Neural progenitor cell (in vitro differentiated cells): ENCODE measurements around the gene SCARF2. TPM values are rescaled to one million over a fixed set of nuclear protein-coding genes. Genes with fewer than 3 reads are reported as not detected.

Experiments used
- DNase-seq: peaks from one replicate; pipeline ENCODE4 v3.0.0-alpha.2; 2016; ENCODE audit warnings: low spot score
- H2AFZ ChIP-seq: fragments of 200-600 bp; sonication (generic); replicated peaks from 2 replicates; pipeline ENCODE4 v1.6.1; 2016; ENCODE audit warnings: antibody characterized with exemption
- H3F3A ChIP-seq: fragments of 200-600 bp; sonication (generic); 2 replicates; pipeline ENCODE4 v1.6.1; 2016; ENCODE audit warnings: antibody characterized with exemption, low read depth
- H3K27ac ChIP-seq: fragments of 200-600 bp; sonication (generic); 2 replicates; pipeline ENCODE4 v1.5.1; 2016; ENCODE audit warnings: mild to moderate bottlenecking
- H3K27me3 ChIP-seq: fragments of 200-600 bp; sonication (generic); 2 replicates; pipeline ENCODE4 v1.6.1; 2016; ENCODE audit warnings: mild to moderate bottlenecking, moderate library complexity
- H3K36me3 ChIP-seq: fragments of 200-600 bp; sonication (generic); 2 replicates; pipeline ENCODE4 v1.5.1; 2016
- H3K4me1 ChIP-seq: fragments of 200-600 bp; sonication (generic); 2 replicates; pipeline ENCODE4 v1.6.1; 2016; ENCODE audit warnings: mixed run types
- H3K4me2 ChIP-seq: fragments of 200-600 bp; sonication (generic); 2 replicates; pipeline ENCODE4 v1.6.1; 2016
- H3K4me3 ChIP-seq: fragments of 200-600 bp; sonication (generic); 2 replicates; pipeline ENCODE4 v1.5.1; 2016
- H3K79me2 ChIP-seq: fragments of 200-600 bp; sonication (generic); 2 replicates; pipeline ENCODE4 v1.6.1; 2016; ENCODE audit warnings: low read depth
- H3K9ac ChIP-seq: fragments of 200-600 bp; sonication (generic); 2 replicates; pipeline ENCODE4 v1.6.1; 2016
- H3K9me3 ChIP-seq: fragments of 200-600 bp; sonication (generic); 2 replicates; pipeline ENCODE4 v1.5.1; 2016; ENCODE audit warnings: low read depth
- H4K20me1 ChIP-seq: fragments of 200-600 bp; sonication (generic); 2 replicates; pipeline ENCODE4 v1.6.1; 2016; ENCODE audit warnings: low read depth
- H3K27ac Mint-ChIP-seq: 3 replicates; pipeline ENCODE4 v1.8.0; 2021; ENCODE audit warnings: mixed read lengths
- H3K27me3 Mint-ChIP-seq: 2 replicates; pipeline ENCODE4 v1.8.0; 2022; ENCODE audit warnings: low read depth, mild to moderate bottlenecking, inconsistent platforms, moderate library complexity, mixed read lengths; ENCODE audit not compliant: insufficient read depth
- H3K36me3 Mint-ChIP-seq: 3 replicates; pipeline ENCODE4 v1.8.0; 2021; ENCODE audit warnings: mixed read lengths
- H3K4me1 Mint-ChIP-seq: 3 replicates; pipeline ENCODE4 v1.8.0; 2021; ENCODE audit warnings: mixed read lengths
- H3K4me3 Mint-ChIP-seq: 3 replicates; pipeline ENCODE4 v1.8.0; 2021; ENCODE audit warnings: mild to moderate bottlenecking, moderate library complexity, mixed read lengths
- H3K9me3 Mint-ChIP-seq: 3 replicates; pipeline ENCODE4 v1.8.0; 2020; ENCODE audit warnings: mixed read lengths
- EZH2 ChIP-seq: fragments of 200-600 bp; sonication (generic); IDR thresholded peaks from 2 replicates; pipeline ENCODE4 v1.6.1; 2017; ENCODE audit warnings: antibody characterized with exemption, mild to moderate bottlenecking, moderate library complexity
- EZH2phosphoT487 ChIP-seq: fragments of 200-600 bp; sonication (generic); IDR thresholded peaks from 2 replicates; pipeline ENCODE4 v1.6.1; 2017; ENCODE audit warnings: antibody characterized with exemption
- total RNA-seq: library from RNA; depleted of rRNA; stranded (reverse); fragments of >200 nt; gene quantifications from 2 replicates; pipeline ENCODE4 v1.2.3, GENCODE V29; 2015; ENCODE audit warnings: low replicate concordance
- TF ChIP-seq, protein P1 (sequence below): fragments of 200-600 bp; sonication (generic); IDR thresholded peaks from 2 replicates; pipeline ENCODE4 v1.5.1; 2017; ENCODE audit warnings: antibody characterized with exemption, mild to moderate bottlenecking

The SCARF2 gene
- total RNA-seq, 1 donor from 2014 or later = 0.22 TPM

- Histone ChIP-seq H3K36me3 (no peaks in the 10 kb centered on the region), H3K9me3 (no peaks in the 10 kb centered on the region), H3K4me1 (peaks cover under 1% of the 10 kb centered on the region), H3K27ac (no peak overlapping the region), H2AFZ (no peak overlapping the region), H4K20me1 (peaks cover 1% of the 10 kb centered on the region), H3K9ac (no peak overlapping the region), H3K4me3 (no peak overlapping the region), H3K4me2 (no peak overlapping the region), H3K79me2 (no peaks in the 10 kb centered on the region), H3K27me3 (no peaks in the 10 kb centered on the region), H3F3A (peaks cover under 1% of the 10 kb centered on the region)
- Mint-ChIP-seq H3K27ac (no peak overlapping the region), H3K36me3 (peaks cover 21% of the 10 kb centered on the region), H3K4me3 (no peak overlapping the region), H3K4me1 (peaks cover 4% of the 10 kb centered on the region), H3K9me3 (no peaks in the 10 kb centered on the region), H3K27me3 (peaks cover 4% of the 10 kb centered on the region)
- DNase-seq = no peak
- no peak for TF ChIP-seq EZH2
- TF ChIP-seq, protein P1, sequence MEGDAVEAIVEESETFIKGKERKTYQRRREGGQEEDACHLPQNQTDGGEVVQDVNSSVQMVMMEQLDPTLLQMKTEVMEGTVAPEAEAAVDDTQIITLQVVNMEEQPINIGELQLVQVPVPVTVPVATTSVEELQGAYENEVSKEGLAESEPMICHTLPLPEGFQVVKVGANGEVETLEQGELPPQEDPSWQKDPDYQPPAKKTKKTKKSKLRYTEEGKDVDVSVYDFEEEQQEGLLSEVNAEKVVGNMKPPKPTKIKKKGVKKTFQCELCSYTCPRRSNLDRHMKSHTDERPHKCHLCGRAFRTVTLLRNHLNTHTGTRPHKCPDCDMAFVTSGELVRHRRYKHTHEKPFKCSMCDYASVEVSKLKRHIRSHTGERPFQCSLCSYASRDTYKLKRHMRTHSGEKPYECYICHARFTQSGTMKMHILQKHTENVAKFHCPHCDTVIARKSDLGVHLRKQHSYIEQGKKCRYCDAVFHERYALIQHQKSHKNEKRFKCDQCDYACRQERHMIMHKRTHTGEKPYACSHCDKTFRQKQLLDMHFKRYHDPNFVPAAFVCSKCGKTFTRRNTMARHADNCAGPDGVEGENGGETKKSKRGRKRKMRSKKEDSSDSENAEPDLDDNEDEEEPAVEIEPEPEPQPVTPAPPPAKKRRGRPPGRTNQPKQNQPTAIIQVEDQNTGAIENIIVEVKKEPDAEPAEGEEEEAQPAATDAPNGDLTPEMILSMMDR = no peak
- no peak for TF ChIP-seq EZH2phosphoT487
Measured at GRCh38 chr22:20464912-20465758, 27.5 kb upstream of the SCARF2 start.

- Histone ChIP-seq H3K27me3 (no peaks in the 10 kb centered on the region), H3K4me1 (peaks cover 10% of the 10 kb centered on the region), H4K20me1 (peaks cover 4% of the 10 kb centered on the region), H3K36me3 (no peaks in the 10 kb centered on the region), H3K4me2 (no peak overlapping the region), H2AFZ (no peak overlapping the region), H3K27ac (no peak overlapping the region), H3K9me3 (no peaks in the 10 kb centered on the region), H3K79me2 (no peaks in the 10 kb centered on the region), H3K9ac (no peak overlapping the region), H3F3A (peaks cover 10% of the 10 kb centered on the region), H3K4me3 (no peak overlapping the region)
- no peak overlapping the region for H3K4me3 Mint-ChIP-seq
- H3K9me3 Mint-ChIP-seq = no peaks in the 10 kb centered on the region
- H3K27ac Mint-ChIP-seq = no peak overlapping the region
- DNase-seq = no peak
- TF ChIP-seq EZH2phosphoT487 (no peak), EZH2 (no peak)
- TF ChIP-seq, protein P1 = no peak
- H3K27me3 Mint-ChIP-seq = peaks cover 4% of the 10 kb centered on the region
- H3K36me3 Mint-ChIP-seq = peaks cover 25% of the 10 kb centered on the region
- peaks cover 14% of the 10 kb centered on the region for H3K4me1 Mint-ChIP-seq
Measured at GRCh38 chr22:20464096-20464614, 26.5 kb upstream of the SCARF2 start.

- no peak overlapping the region for H3K27ac ChIP-seq
- peaks cover 11% of the 10 kb centered on the region for H3F3A ChIP-seq
- H3K4me2 ChIP-seq = no peak overlapping the region
- H2AFZ ChIP-seq = no peak overlapping the region
- H3K27me3 Mint-ChIP-seq = peaks cover 4% of the 10 kb centered on the region
- no peaks in the 10 kb centered on the region for H3K27me3 ChIP-seq
- H3K9me3 ChIP-seq = no peaks in the 10 kb centered on the region
- no peak for DNase-seq
- H3K4me3 Mint-ChIP-seq = no peak overlapping the region
- TF ChIP-seq EZH2phosphoT487 (no peak), EZH2 (no peak)
- TF ChIP-seq, protein P1 = no peak
- no peaks in the 10 kb centered on the region for H3K36me3 ChIP-seq
- H3K9me3 Mint-ChIP-seq = no peaks in the 10 kb centered on the region
- H3K27ac Mint-ChIP-seq = no peak overlapping the region
- peaks cover 10% of the 10 kb centered on the region for H3K4me1 ChIP-seq
- H3K4me1 Mint-ChIP-seq = peaks cover 19% of the 10 kb centered on the region
- no peak overlapping the region for H3K9ac ChIP-seq
- no peak overlapping the region for H3K4me3 ChIP-seq
- peaks cover 24% of the 10 kb centered on the region for H3K36me3 Mint-ChIP-seq
- H4K20me1 ChIP-seq = peaks cover 4% of the 10 kb centered on the region
- no peaks in the 10 kb centered on the region for H3K79me2 ChIP-seq
Measured at GRCh38 chr22:20463324-20464095, 25.9 kb upstream of the SCARF2 start.
